ENCODE measurements around the gene RAPH1.

RAPH1 gene

DNA sequence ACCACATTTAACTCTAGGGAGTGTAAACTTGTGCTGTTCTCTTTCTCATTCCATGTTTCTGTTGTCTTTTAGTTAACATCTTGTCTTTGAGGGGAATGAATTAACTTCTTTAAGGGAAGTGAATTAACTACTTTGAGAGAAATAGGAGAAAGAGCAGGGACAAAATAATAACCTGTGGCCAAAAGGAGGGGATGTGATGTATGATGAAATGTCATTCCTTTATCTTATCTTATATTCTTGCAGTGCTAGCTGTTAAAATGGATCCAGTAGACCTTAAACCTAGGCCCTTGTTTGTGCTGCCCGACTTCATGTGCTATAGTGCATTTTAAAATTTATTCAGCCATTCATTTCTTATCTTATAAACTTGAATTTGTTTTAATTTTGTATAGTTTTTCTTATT lies 188.5 kb downstream of the RAPH1 start:
- Histone ChIP-seq H3K18ac (ENCODE audit: low read length) (no peak overlapping the region), H3K79me2 (ENCODE audit: control insufficient read depth, insufficient read depth, low read length, poor library complexity) (peaks cover 3% of the 10 kb centered on the region)

DNA sequence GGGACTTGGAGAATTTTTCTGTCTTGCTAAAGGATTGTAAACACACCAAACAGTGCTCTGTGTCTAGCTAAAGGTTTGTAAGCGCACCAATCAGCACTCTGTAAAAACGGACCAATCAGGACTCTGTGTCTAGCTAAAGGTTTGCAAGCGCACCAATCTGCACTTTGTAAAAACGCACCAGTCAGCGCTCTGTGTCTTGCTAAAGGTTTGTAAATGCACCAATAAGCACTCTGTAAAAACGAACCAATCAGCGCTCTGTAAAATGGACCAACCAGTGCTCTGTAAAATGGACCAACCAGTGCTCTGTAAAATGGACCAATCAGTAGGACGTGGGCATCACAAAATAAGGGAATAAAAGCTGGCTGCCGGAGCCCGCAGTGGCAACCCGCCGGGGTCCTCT lies 190.4 kb downstream of the RAPH1 start:
- Histone ChIP-seq H3K79me1 (ENCODE audit: low read length) (no peaks in the 10 kb centered on the region), H3K36me3 (ENCODE audit: control insufficient read depth in 1 of 2, insufficient read depth in 2 of 2, low read length in 2 of 2) (peaks cover 10 to 15% of the 10 kb centered on the region in 2 experiments), H4K8ac (ENCODE audit: low read depth, low read length) (no peak overlapping the region), H3K27me3 (ENCODE audit: insufficient read depth, low read length) (no peaks in the 10 kb centered on the region), H3K9me3 (ENCODE audit: insufficient read depth, low read depth, low read length) (no peaks in the 10 kb centered on the region), H3K4me2 (ENCODE audit: low read length) (no peak overlapping the region), H3K4me3 (ENCODE audit: low read depth, low read length) (no peak overlapping the region), H2AK5ac (ENCODE audit: low read length) (no peak overlapping the region), H3K18ac (ENCODE audit: low read length) (no peak overlapping the region), H2AFZ (ENCODE audit: insufficient read depth, low read length, poor library complexity) (no peak overlapping the region), H3K27ac (ENCODE audit: low read depth, low read length) (no peak overlapping the region), H3K23ac (ENCODE audit: low read length) (no peak overlapping the region), H4K12ac (ENCODE audit: low read depth, low read length) (no peak overlapping the region), H2BK12ac (ENCODE audit: low read length) (no peak overlapping the region), H3K9ac (ENCODE audit: low read length) (no peak overlapping the region), H3K4me1 (ENCODE audit: control insufficient read depth in 1 of 2, insufficient read depth in 2 of 2, low read length in 2 of 2) (peaks cover 3% of the 10 kb centered on the region in 2 experiments), H4K91ac (ENCODE audit: low read depth, low read length) (no peak overlapping the region), H3K79me2 (ENCODE audit: control insufficient read depth, insufficient read depth, low read length, poor library complexity) (no peaks in the 10 kb centered on the region), H2BK120ac (ENCODE audit: insufficient read depth, low read length, poor library complexity) (no peak overlapping the region), H3K4ac (ENCODE audit: low read depth, low read length) (no peak overlapping the region), H2BK5ac (ENCODE audit: low read depth, low read length, poor library complexity) (no peak overlapping the region), H3K14ac (ENCODE audit: low read length) (no peak overlapping the region)
- no peak for DNase-seq
- no CpG with 5 or more reads among the region's 12 CpGs for WGBS (ENCODE audit: extremely low coverage, insufficient coverage, insufficient read length)

More for the DNA sequence above, 188.5 kb downstream of the RAPH1 start:
- H4K91ac ChIP-seq (ENCODE audit: low read depth, low read length) = no peak overlapping the region
- H3K36me3 ChIP-seq (ENCODE audit: control insufficient read depth in 1 of 2, insufficient read depth in 2 of 2, low read length in 2 of 2) = peaks cover 10 to 15% of the 10 kb centered on the region in 2 experiments
- no peak overlapping the region for H2AFZ ChIP-seq (ENCODE audit: insufficient read depth, low read length, poor library complexity)
- H3K14ac ChIP-seq (ENCODE audit: low read length) = no peak overlapping the region
- no peaks in the 10 kb centered on the region for H3K9me3 ChIP-seq (ENCODE audit: insufficient read depth, low read depth, low read length)
- DNase-seq = no peak
- H3K27ac ChIP-seq (ENCODE audit: low read depth, low read length) = no peak overlapping the region
- H2AK5ac ChIP-seq (ENCODE audit: low read length) = no peak overlapping the region
- no peak overlapping the region for H3K4me3 ChIP-seq (ENCODE audit: low read depth, low read length)
- no peak overlapping the region for H3K9ac ChIP-seq (ENCODE audit: low read length)
- no peaks in the 10 kb centered on the region for H3K79me1 ChIP-seq (ENCODE audit: low read length)
- no peak overlapping the region for H2BK120ac ChIP-seq (ENCODE audit: insufficient read depth, low read length, poor library complexity)
- H4K12ac ChIP-seq (ENCODE audit: low read depth, low read length) = no peak overlapping the region
- H3K4me2 ChIP-seq (ENCODE audit: low read length) = no peak overlapping the region
- WGBS (ENCODE audit: extremely low coverage, insufficient coverage, insufficient read length) = no CpG with 5 or more reads among the region's 1 CpG
- H3K23ac ChIP-seq (ENCODE audit: low read length) = no peak overlapping the region
- H2BK5ac ChIP-seq (ENCODE audit: low read depth, low read length, poor library complexity) = no peak overlapping the region
- H3K4ac ChIP-seq (ENCODE audit: low read depth, low read length) = no peak overlapping the region
- H3K27me3 ChIP-seq (ENCODE audit: insufficient read depth, low read length) = no peaks in the 10 kb centered on the region
- no peaks in the 10 kb centered on the region for H3K4me1 ChIP-seq (ENCODE audit: control insufficient read depth in 1 of 2, insufficient read depth in 2 of 2, low read length in 2 of 2)
- H4K8ac ChIP-seq (ENCODE audit: low read depth, low read length) = no peak overlapping the region
- no peak overlapping the region for H2BK12ac ChIP-seq (ENCODE audit: low read length)

Data from trophoblast cell (in vitro differentiated cells and primary cell).